Loucy (cell line): ENCODE data around the gene STX8.

Experiments
- CTCF ChIP-seq: fragments of 200-600 bp; sonication (generic); conservative IDR thresholded peaks from 2 replicates; pipeline ENCODE4 v1.5.1; 2014; ENCODE audit warnings: mild to moderate bottlenecking, antibody characterized with exemption, low read length
- EZH2phosphoT487 ChIP-seq: fragments of 200-600 bp; IDR thresholded peaks from 2 replicates; pipeline ENCODE4 v1.6.1; 2018; ENCODE audit warnings: antibody characterized with exemption, mild to moderate bottlenecking, moderate library complexity, borderline replicate concordance

GRCh38 chr17:9240659-9241370 is 334.8 kb downstream of the STX8 start:
- TF ChIP-seq EZH2phosphoT487 (no peak), CTCF (no peak)
